HS-5 (cell line): Measurements from ENCODE around the gene TSC2.

ENCODE experiments used
- DNase-seq: peaks from one replicate; pipeline ENCODE4 v3.0.0-alpha.2; 2012; ENCODE audit warnings: low read depth

The TSC2 gene

GRCh38 chr16:2043667-2044451 lies 3.9 kb upstream of the TSC2 start:
- no peak for DNase-seq

- no peak for DNase-seq
These were observed 3.2 kb upstream of the TSC2 start for GRCh38 chr16:2044541-2044940.

GRCh38 chr16:2045965-2046892 lies 1.6 kb upstream of the TSC2 start:
- no peak for DNase-seq

- no peak for DNase-seq
These were observed 874 bp upstream of the TSC2 start for GRCh38 chr16:2046893-2047329.

- DNase-seq = no peak
These were observed 345 bp downstream of the TSC2 start for GRCh38 chr16:2048116-2048543.

GRCh38 chr16:2053211-2053610 lies 5.4 kb downstream of the TSC2 start:
- DNase-seq = no peak

GRCh38 chr16:2053897-2054296 lies 6.1 kb downstream of the TSC2 start:
- no peak for DNase-seq

- DNase-seq = no peak
These were observed 6.9 kb downstream of the TSC2 start for GRCh38 chr16:2054543-2055245.

- DNase-seq = no peak
These were observed 8.3 kb downstream of the TSC2 start for GRCh38 chr16:2056077-2056476.

- DNase-seq = no peak
These were observed 9.1 kb downstream of the TSC2 start for GRCh38 chr16:2056681-2057407.

- no peak for DNase-seq
These were observed 9.7 kb downstream of the TSC2 start for GRCh38 chr16:2057438-2057837.

- no peak for DNase-seq
These were observed 10.6 kb downstream of the TSC2 start for GRCh38 chr16:2058420-2058819.

GRCh38 chr16:2058872-2059271 lies 11.1 kb downstream of the TSC2 start:
- no peak for DNase-seq

GRCh38 chr16:2060346-2060745 lies 12.6 kb downstream of the TSC2 start:
- no peak for DNase-seq

GRCh38 chr16:2061023-2061422 lies 13.2 kb downstream of the TSC2 start:
- no peak for DNase-seq

- no peak for DNase-seq
These were observed 13.7 kb downstream of the TSC2 start for GRCh38 chr16:2061526-2061925.

GRCh38 chr16:2062801-2063200 lies 15.0 kb downstream of the TSC2 start:
- no peak for DNase-seq

- DNase-seq = no peak
These were observed 16.1 kb downstream of the TSC2 start for GRCh38 chr16:2063861-2064260.

GRCh38 chr16:2064368-2064945 lies 16.7 kb downstream of the TSC2 start:
- DNase-seq = no peak

GRCh38 chr16:2066139-2066538 lies 18.4 kb downstream of the TSC2 start:
- DNase-seq = no peak
